ENCODE results near the gene DACT2.
"Not testable (repeated sequence)": the region's sequence is repeated elsewhere in the genome, so short reads cannot be mapped to it uniquely, and the experiment has no call there.

DACT2 gene

GRCh38 chr6:168268755-168269154 lies 50.8 kb downstream of the DACT2 start:
- no peak overlapping the region for H3K4me3 ChIP-seq (replicated peaks in 1 of 2; ENCODE audit: low read depth in 2 of 2, low read length in 2 of 2)
- DNase-seq (ENCODE audit: low read depth in 2 of 2) = no peak
- TF ChIP-seq CTCF (IDR thresholded peaks at IDR 0.05; ENCODE audit: low read depth, low read length) = no peak

DNA sequence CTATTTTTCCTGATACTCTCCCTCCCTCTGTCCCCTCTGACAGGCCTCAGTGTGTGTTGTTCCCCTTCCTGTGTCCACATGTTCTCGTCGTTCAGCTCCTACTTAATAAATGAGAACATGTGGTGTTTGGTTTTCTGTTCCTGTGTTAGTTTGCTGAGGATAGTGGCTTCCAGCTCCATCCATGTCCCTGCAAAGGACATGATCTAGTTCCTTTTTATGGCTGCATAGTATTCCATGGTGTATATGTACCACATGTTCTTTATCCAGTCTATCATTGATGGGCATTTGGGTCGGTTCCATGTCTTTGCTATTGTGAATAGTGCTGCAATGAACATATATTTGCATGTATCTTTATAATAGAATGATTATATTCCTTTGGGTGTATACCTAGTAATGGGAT lies 51.8 kb downstream of the DACT2 start:
- not testable (repeated sequence) for DNase-seq (ENCODE audit: low read depth in 2 of 2); H3K4me3 ChIP-seq (replicated peaks in 1 of 2; ENCODE audit: low read depth in 2 of 2, low read length in 2 of 2)

DNA sequence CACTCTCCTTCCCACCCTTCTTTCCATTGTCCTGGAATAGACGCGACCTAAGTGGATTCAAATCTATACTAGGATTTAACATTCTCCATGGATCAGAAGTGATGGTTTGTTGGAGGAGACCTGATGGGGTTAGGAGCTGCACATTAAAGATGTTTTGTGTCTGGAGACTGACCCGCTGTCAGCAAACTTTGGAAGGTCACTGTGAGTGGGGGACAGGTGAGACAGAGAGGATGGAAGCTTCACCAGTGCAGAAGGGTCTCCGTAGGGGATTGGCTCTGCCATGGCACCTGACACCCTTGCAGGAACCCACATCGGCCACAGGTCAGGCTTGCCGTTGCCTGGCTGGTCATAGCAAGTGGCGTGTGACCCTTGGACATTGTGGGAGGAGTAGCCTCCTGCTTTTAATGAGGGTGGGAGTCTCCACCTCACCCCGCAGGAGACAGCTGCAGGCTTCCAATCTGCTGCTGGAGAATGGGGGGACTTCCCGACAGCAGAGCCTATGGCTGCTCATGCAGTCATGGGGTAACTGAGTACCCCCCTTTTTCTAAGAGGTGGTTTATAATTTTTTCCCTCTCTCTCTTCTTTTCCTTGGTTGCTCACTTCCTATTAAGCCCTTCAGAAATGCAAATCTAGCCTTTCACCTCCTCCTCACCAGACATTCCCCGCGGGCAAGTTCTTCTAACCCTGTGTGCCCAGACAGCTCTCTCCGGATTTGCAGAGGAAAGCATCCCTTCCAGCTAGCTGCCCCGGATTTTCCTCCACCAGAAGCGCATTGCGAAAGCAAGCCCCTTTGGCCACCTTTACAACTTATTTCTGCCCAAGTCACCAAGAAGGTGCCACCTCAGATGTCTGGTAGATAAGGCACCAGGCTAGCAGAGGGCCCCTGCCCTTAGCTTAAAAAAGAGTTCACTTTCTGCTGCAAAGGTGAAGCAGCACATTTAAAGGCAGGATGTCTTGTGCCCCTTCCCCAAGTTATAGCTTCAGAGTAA lies 53.5 kb downstream of the DACT2 start:
- DNase-seq (ENCODE audit: low read depth in 2 of 2) = no peak
- H3K4me3 ChIP-seq (replicated peaks in 1 of 2; ENCODE audit: low read depth in 2 of 2, low read length in 2 of 2) = no peak overlapping the region
- TF ChIP-seq CTCF (IDR thresholded peaks at IDR 0.05; ENCODE audit: low read depth, low read length) = no peak

GRCh38 chr6:168265394-168265793 lies 54.2 kb downstream of the DACT2 start:
- no peak for DNase-seq (ENCODE audit: low read depth in 2 of 2)
- no peak for TF ChIP-seq CTCF (IDR thresholded peaks at IDR 0.05; ENCODE audit: low read depth, low read length)
- H3K4me3 ChIP-seq (replicated peaks in 1 of 2; ENCODE audit: low read depth in 2 of 2, low read length in 2 of 2) = no peak overlapping the region

GRCh38 chr6:168264593-168265335 lies 54.8 kb downstream of the DACT2 start:
- peak in 1 of 2 donors; percentile 21 for DNase-seq (ENCODE audit: low read depth in 2 of 2)
- no peak for TF ChIP-seq CTCF (IDR thresholded peaks at IDR 0.05; ENCODE audit: low read depth, low read length)

GRCh38 chr6:168263351-168263905 lies 56.1 kb downstream of the DACT2 start:
- H3K4me3 ChIP-seq (replicated peaks in 1 of 2; ENCODE audit: low read depth in 2 of 2, low read length in 2 of 2) = no peak overlapping the region
- no peak for DNase-seq (ENCODE audit: low read depth in 2 of 2)
- TF ChIP-seq CTCF (IDR thresholded peaks at IDR 0.05; ENCODE audit: low read depth, low read length) = no peak

More at GRCh38 chr6:168264593-168265335, 54.8 kb downstream of the DACT2 start:
- H3K4me3 ChIP-seq (replicated peaks in 1 of 2; ENCODE audit: low read depth in 2 of 2, low read length in 2 of 2) = no peak overlapping the region

DNA sequence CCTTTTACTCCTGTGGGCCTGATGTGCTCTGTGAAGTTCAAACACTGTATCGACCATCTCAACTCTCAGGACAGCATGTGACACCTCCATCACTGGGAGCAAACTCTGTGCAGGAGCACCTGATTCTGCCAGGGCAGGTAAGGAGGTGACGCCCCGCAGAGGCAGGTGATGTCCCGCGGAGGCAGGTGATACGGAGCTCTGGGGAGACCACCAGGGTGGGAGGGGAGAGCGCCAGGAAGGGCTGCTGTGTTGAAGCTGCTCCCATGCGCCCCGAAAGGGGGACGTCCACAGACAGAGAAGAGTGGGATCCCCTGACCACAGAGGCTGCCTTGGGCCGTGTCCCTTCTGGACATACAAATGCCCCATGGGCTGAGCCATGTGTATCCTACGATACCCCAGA lies 58.3 kb downstream of the DACT2 start:
- no peak for DNase-seq (ENCODE audit: low read depth in 2 of 2)
- no peak overlapping the region for H3K4me3 ChIP-seq (replicated peaks in 1 of 2; ENCODE audit: low read depth in 2 of 2, low read length in 2 of 2)
- no peak for TF ChIP-seq CTCF (IDR thresholded peaks at IDR 0.05; ENCODE audit: low read depth, low read length)
